Uterus (tissue), 4 donors: ENCODE data around the gene RACGAP1. TPM values are rescaled to one million over a fixed set of nuclear protein-coding genes. Genes with fewer than 3 reads are reported as not detected.

ENCODE experiments used
- DNase-seq, 2 donors: peaks; one replicate each; pipeline ENCODE4 v3.0.0-alpha.2; 2019 to 2020
- H3K27ac ChIP-seq, 2 donors: fragments of 200-600 bp; sonication (generic); 1 replicate in 1 of 2; 2 replicates in 1 of 2; pipeline ENCODE4 v1.5.1; 2016 to 2018
- H3K27me3 ChIP-seq, 2 donors: fragments of 200-600 bp; sonication (generic); one replicate each; pipeline ENCODE4 v1.5.1; 2018 to 2019; ENCODE audit warnings: control low read depth in 1 of 2
- H3K36me3 ChIP-seq, 2 donors: fragments of 200-600 bp; sonication (generic); one replicate each; pipeline ENCODE4 v1.5.1; 2019; ENCODE audit warnings: control low read depth in 1 of 2
- H3K4me1 ChIP-seq, 2 donors: fragments of 200-600 bp; sonication (generic); one replicate each; pipeline ENCODE4 v1.5.1; 2018 to 2019; ENCODE audit warnings: control low read depth in 1 of 2
- H3K4me3 ChIP-seq, 2 donors: fragments of 200-600 bp; sonication (generic); 1 replicate in 1 of 2; 2 replicates in 1 of 2; pipeline ENCODE4 v1.5.1; 2018 to 2019; ENCODE audit warnings: mild to moderate bottlenecking in 1 of 2
- H3K9me3 ChIP-seq, 2 donors: fragments of 200-600 bp; sonication (generic); one replicate each; pipeline ENCODE4 v1.5.1; 2019; ENCODE audit warnings: control low read depth in 1 of 2
- CTCF ChIP-seq, 4 experiments: fragments of 200-600 bp in 2 of 4; fragments of 450-650 bp in 2 of 4; sonication (generic) in 2 of 4; IDR thresholded peaks; one replicate each; pipeline ENCODE4 v1.5.1; 2016 to 2019; ENCODE audit warnings: antibody characterized with exemption in 4 of 4, mild to moderate bottlenecking in 2 of 4, moderate library complexity in 1 of 4
- POLR2A ChIP-seq, 2 donors: fragments of 450-650 bp; IDR thresholded peaks; one replicate each; pipeline ENCODE4 v1.6.1; 2016; ENCODE audit warnings: antibody characterized with exemption in 2 of 2, mild to moderate bottlenecking in 1 of 2, moderate library complexity in 1 of 2
- intact Hi-C: fragments of 100-400 bp; cut with DNase I; formaldehyde crosslinking; loops from one replicate; pipeline ENCODE4 v1.15.1; 2023; ENCODE audit warnings: low total_unique reads
- total RNA-seq, 4 donors: library from RNA; depleted of rRNA in 3 of 4; stranded (reverse); fragments of >200 nt in 3 of 4; gene quantifications; one replicate each; pipeline versions ENCODE4 v1.1.0 to v1.2.4, GENCODE V29; 2014 to 2023
- donor health status: DM: yes; HTN: yes; CAD: no.

RACGAP1 gene
- total RNA-seq, 4 donors from 2014 or later: 8.5 to 57.8 (median 9.3) TPM

- no peaks in the 10 kb centered on the region for H3K4me1 ChIP-seq
- no peaks in the 10 kb centered on the region for H3K27me3 ChIP-seq
- H3K9me3 ChIP-seq: no peaks in the 10 kb centered on the region
- no peak for TF ChIP-seq POLR2A (IDR thresholded peaks at IDR 0.05)
- TF ChIP-seq CTCF (IDR thresholded peaks at IDR 0.05): no peak
- no peak overlapping the region for H3K4me3 ChIP-seq
- no peak overlapping the region for H3K27ac ChIP-seq
- DNase-seq: no peak
- intact Hi-C loops: no loop called here
- H3K36me3 ChIP-seq: no peaks in the 10 kb centered on the region
These were observed 50.5 kb downstream of the RACGAP1 start for GRCh38 chr12:49974677-49975317.

DNA sequence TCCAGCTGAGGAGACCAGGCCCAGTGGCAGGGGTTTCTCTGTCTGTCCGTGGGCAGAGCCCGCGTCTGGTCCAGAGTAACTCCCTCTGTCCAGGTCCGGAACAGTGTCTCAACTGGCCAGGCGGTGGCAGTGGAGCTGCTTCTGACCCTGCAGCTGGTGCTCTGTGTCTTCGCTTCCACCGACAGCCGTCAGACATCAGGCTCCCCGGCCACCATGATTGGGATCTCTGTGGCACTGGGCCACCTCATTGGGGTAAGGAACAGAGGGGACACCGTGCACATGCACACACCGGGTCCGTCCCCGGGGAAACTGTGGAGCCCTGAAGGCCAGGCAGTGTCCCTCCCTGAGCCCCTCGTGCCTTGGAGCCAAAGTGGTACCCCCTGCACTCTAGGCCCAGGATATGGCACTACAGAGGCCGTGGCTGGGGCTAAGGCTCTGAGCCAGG is 51.0 kb downstream of the RACGAP1 start:
- no peak overlapping the region for H3K4me3 ChIP-seq
- H3K27me3 ChIP-seq: no peaks in the 10 kb centered on the region
- peak; percentile 38 to 67 for DNase-seq
- TF ChIP-seq POLR2A (IDR thresholded peaks at IDR 0.05): no peak
- peak in 3 of 4 experiments; percentile 40 to 60 (median 48) for TF ChIP-seq CTCF (IDR thresholded peaks at IDR 0.05)
- H3K27ac ChIP-seq: no peak overlapping the region
- no peaks in the 10 kb centered on the region for H3K4me1 ChIP-seq
- intact Hi-C loops: no loop called here
- no peaks in the 10 kb centered on the region for H3K9me3 ChIP-seq
- H3K36me3 ChIP-seq: no peaks in the 10 kb centered on the region

GRCh38 chr12:49973361-49973830 is 51.9 kb downstream of the RACGAP1 start:
- Histone ChIP-seq H3K4me3 (no peak overlapping the region), H3K27me3 (no peaks in the 10 kb centered on the region), H3K27ac (no peak overlapping the region), H3K36me3 (no peaks in the 10 kb centered on the region), H3K4me1 (no peaks in the 10 kb centered on the region), H3K9me3 (no peaks in the 10 kb centered on the region)
- TF ChIP-seq CTCF (IDR thresholded peaks at IDR 0.05) (no peak), POLR2A (IDR thresholded peaks at IDR 0.05) (no peak)
- intact Hi-C loops: no loop called here
- no peak for DNase-seq

- H3K9me3 ChIP-seq: no peaks in the 10 kb centered on the region
- H3K4me3 ChIP-seq: no peak within 1 kb of the TSS
- no peak within 1 kb of the TSS for H3K27ac ChIP-seq
- H3K4me1 ChIP-seq: no peaks in the 10 kb centered on the region
- H3K36me3 ChIP-seq: no peaks in the 10 kb centered on the region
- DNase-seq: no peak
- intact Hi-C loops: no loop called here
- H3K27me3 ChIP-seq: no peaks in the 10 kb centered on the region
- TF ChIP-seq CTCF (IDR thresholded peaks at IDR 0.05): no peak
- TF ChIP-seq POLR2A (IDR thresholded peaks at IDR 0.05): no peak
These were observed 52.5 kb downstream of the RACGAP1 start, which contains the start of gene AQP6 for GRCh38 chr12:49972641-49973360. Gene AQP6, plus strand, starts transcription at chr12:49972947. Its CDS starts 227 bp downstream, at chr12:49973174.

- Histone ChIP-seq H3K27me3 (no peaks in the 10 kb centered on the region), H3K27ac (no peak overlapping the region), H3K4me3 (no peak overlapping the region), H3K36me3 (no peaks in the 10 kb centered on the region), H3K4me1 (peaks cover 0 to 6% of the 10 kb centered on the region in 2 donors), H3K9me3 (no peaks in the 10 kb centered on the region)
- TF ChIP-seq POLR2A (IDR thresholded peaks at IDR 0.05) (no peak), CTCF (IDR thresholded peaks at IDR 0.05) (no peak)
- no peak for DNase-seq
- intact Hi-C loops: no loop called here
These were observed 53.2 kb downstream of the RACGAP1 start for GRCh38 chr12:49972129-49972528.
